ENCODE results near the gene MRPS23. TPM values are rescaled to one million over a fixed set of nuclear protein-coding genes. Genes with fewer than 3 reads are reported as not detected.

The MRPS23 gene
- total and polyA plus RNA-seq, 2 of the 13 experiments (the other 11 are each of a cell fraction or from before 2014, with no cell fraction given) = 63.2 to 181 TPM

DNA sequence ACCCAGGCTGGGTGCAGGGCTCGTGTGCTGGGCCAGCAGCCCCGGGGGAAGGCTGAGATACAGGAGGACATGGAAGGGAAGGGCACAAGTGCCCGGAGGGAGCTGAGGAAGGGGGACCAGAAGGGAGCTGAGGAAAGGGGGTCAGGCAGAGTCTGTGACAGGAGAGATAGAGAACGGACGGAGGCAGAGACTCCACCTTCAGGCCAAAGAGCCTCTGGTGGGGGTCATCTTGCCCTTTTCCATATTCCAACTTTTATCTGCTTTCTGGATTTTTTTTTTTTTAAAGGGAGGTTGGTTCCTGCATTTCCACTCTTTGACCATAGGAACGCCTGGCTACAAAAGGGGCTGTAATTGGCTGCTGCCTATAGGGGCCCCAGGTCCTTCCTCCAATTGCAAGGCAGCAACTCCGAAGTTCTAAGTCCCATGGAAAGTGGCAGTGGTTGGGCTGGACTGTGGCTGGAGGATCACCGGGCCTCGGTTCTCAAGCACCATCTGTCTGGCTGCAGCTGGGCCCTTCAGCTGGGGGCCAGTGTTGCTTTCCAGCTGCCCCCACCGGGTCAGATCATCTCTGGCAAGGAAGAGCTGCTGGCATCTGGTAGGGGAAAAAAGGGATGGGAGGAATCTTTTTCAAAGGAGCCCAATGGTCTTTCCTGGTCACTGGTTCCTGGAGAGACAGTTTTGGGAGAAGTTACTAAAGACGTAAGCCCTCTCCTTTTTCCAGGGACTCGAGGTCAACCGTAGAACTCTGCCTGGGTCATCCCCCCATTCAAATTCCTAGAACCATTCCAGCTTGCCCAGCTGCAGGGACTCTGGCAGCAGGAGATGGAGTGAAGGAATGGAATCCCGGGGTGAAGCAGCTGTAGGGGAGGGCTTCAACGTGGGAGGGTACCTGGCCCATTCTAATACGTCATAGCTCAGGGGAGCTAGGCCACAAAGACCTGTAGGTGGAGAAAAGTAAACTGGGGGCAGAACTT lies 13.1 kb upstream of the MRPS23 start (continued):
- TF ChIP-seq ZFP41 (CRISPR knock-in tag; IDR thresholded peaks at IDR 0.05; ENCODE audit: borderline replicate concordance) (no peak), ZBTB8A (CRISPR knock-in tag; IDR thresholded peaks at IDR 0.05; ENCODE audit: borderline replicate concordance, low read depth) (no peak), ZNF678 (CRISPR knock-in tag; IDR thresholded peaks at IDR 0.05) (no peak; the same call in 1 of the 2 replicates), PRMT3 (CRISPR knock-in tag; IDR thresholded peaks at IDR 0.05; ENCODE audit: borderline replicate concordance, low read depth) (no peak), BCL6 (CRISPR knock-in tag; IDR thresholded peaks at IDR 0.05) (no peak; the same call in 1 of the 2 replicates), ZC3H4 (CRISPR knock-in tag; IDR thresholded peaks at IDR 0.05; ENCODE audit: borderline replicate concordance) (no peak), KDM3A (CRISPR knock-in tag; IDR thresholded peaks at IDR 0.05; ENCODE audit: low read depth) (no peak), NFKB2 (CRISPR knock-in tag; IDR thresholded peaks at IDR 0.05; ENCODE audit: borderline replicate concordance) (no peak), ATM (IDR thresholded peaks at IDR 0.05; ENCODE audit: borderline replicate concordance) (no peak), ZFP37 (CRISPR knock-in tag; IDR thresholded peaks at IDR 0.05; ENCODE audit: borderline replicate concordance) (no peak), MIER3 (CRISPR knock-in tag; IDR thresholded peaks at IDR 0.05; ENCODE audit: borderline replicate concordance) (no peak), GATA4 (IDR thresholded peaks at IDR 0.05; ENCODE audit: borderline replicate concordance, low read depth) (peak; percentile 72), ZSCAN9 (CRISPR knock-in tag; IDR thresholded peaks at IDR 0.05; ENCODE audit: borderline replicate concordance) (no peak), SRF (IDR thresholded peaks at IDR 0.05; ENCODE audit: low read depth, low read length) (no peak), HES4 (CRISPR knock-in tag; IDR thresholded peaks at IDR 0.05; ENCODE audit: borderline replicate concordance) (no peak)
- TF ChIP-seq, protein P1, sequence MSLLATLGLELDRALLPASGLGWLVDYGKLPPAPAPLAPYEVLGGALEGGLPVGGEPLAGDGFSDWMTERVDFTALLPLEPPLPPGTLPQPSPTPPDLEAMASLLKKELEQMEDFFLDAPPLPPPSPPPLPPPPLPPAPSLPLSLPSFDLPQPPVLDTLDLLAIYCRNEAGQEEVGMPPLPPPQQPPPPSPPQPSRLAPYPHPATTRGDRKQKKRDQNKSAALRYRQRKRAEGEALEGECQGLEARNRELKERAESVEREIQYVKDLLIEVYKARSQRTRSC (CRISPR knock-in tag; IDR thresholded peaks at IDR 0.05; ENCODE audit: low read depth) = no peak
- TF ChIP-seq, protein P2, sequence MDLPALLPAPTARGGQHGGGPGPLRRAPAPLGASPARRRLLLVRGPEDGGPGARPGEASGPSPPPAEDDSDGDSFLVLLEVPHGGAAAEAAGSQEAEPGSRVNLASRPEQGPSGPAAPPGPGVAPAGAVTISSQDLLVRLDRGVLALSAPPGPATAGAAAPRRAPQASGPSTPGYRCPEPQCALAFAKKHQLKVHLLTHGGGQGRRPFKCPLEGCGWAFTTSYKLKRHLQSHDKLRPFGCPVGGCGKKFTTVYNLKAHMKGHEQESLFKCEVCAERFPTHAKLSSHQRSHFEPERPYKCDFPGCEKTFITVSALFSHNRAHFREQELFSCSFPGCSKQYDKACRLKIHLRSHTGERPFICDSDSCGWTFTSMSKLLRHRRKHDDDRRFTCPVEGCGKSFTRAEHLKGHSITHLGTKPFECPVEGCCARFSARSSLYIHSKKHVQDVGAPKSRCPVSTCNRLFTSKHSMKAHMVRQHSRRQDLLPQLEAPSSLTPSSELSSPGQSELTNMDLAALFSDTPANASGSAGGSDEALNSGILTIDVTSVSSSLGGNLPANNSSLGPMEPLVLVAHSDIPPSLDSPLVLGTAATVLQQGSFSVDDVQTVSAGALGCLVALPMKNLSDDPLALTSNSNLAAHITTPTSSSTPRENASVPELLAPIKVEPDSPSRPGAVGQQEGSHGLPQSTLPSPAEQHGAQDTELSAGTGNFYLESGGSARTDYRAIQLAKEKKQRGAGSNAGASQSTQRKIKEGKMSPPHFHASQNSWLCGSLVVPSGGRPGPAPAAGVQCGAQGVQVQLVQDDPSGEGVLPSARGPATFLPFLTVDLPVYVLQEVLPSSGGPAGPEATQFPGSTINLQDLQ (CRISPR knock-in tag; IDR thresholded peaks at IDR 0.05) = no peak
- TF ChIP-seq, protein P3, sequence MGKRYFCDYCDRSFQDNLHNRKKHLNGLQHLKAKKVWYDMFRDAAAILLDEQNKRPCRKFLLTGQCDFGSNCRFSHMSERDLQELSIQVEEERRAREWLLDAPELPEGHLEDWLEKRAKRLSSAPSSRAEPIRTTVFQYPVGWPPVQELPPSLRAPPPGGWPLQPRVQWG (CRISPR knock-in tag; IDR thresholded peaks at IDR 0.05; ENCODE audit: borderline replicate concordance, low read depth) = no peak
- TF ChIP-seq, protein P4, sequence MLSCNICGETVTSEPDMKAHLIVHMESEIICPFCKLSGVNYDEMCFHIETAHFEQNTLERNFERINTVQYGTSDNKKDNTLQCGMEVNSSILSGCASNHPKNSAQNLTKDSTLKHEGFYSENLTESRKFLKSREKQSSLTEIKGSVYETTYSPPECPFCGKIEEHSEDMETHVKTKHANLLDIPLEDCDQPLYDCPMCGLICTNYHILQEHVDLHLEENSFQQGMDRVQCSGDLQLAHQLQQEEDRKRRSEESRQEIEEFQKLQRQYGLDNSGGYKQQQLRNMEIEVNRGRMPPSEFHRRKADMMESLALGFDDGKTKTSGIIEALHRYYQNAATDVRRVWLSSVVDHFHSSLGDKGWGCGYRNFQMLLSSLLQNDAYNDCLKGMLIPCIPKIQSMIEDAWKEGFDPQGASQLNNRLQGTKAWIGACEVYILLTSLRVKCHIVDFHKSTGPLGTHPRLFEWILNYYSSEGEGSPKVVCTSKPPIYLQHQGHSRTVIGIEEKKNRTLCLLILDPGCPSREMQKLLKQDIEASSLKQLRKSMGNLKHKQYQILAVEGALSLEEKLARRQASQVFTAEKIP (CRISPR knock-in tag; IDR thresholded peaks at IDR 0.05; ENCODE audit: borderline replicate concordance) = no peak
- TF ChIP-seq, protein P5, sequence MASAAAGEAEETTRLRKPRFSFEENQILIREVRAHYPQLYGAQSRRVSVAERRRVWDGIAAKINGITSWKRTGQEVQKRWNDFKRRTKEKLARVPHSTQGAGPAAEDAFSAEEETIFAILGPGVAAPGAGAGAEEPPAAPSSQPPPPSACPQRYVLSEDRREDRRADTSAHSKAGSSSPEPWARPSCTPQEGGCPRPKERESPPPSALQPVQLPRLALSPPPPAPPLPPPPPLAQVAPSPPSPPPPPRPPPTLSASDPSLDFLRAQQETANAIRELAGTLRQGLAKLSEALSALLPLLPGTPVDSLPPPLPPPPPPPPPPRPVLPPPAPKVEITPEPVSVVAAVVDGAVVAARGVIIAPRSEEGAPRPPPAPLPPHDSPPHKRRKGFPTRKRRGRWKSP (CRISPR knock-in tag; IDR thresholded peaks at IDR 0.05) = no peak

Measured in HepG2 (cell line).